GM19468 (cell line): ENCODE data around the gene PSMB8.
"Not testable (repeated sequence)": the region's sequence is repeated elsewhere in the genome, so short reads cannot be mapped to it uniquely, and the experiment has no call there.

Source experiments
- ATAC-seq: cut with Tn5 transposase; IDR thresholded peaks from one replicate; pipeline ENCODE4 v1.9.1; 2021; ENCODE audit warnings: mild to moderate bottlenecking, moderate library complexity, moderate number of reproducible peaks; ENCODE audit not compliant: unreplicated experiment; ENCODE audit errors: extremely low read depth

Gene PSMB8

GRCh38 chr6:32838114-32838958, 5.5 kb downstream of the PSMB8 start, which contains the start of gene TAP2:
TSS of gene TAP2 (minus strand) at chr6:32838739. CDS start at chr6:32838233, 506 bp downstream.
- ATAC-seq: peak; percentile 62

GRCh38 chr6:32837651-32838113, 6.2 kb downstream of the PSMB8 start:
- ATAC-seq: no peak

- ATAC-seq: no peak
Measured at GRCh38 chr6:32836873-32837272, 7.0 kb downstream of the PSMB8 start.

- no peak for ATAC-seq
Measured at GRCh38 chr6:32835167-32835893, 8.5 kb downstream of the PSMB8 start.

DNA sequence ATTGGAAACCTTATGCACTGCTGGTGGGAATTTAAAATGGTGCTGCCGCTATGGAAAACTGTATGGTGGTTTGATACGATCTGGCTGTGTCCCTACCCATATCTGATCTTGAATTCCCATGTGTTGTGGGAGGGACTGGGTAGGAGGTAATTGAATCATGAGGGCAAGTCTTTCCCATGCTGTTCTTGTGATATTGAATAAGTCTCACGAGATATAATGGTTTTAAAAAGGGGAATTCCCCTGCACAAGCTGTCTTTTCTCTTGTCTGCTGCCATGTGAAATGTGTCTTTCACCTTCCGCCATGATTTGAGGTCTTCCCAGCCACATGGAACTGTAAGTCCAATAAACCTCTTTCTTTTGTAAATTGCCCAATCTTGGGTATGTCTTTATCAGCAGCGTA, 10.2 kb downstream of the PSMB8 start:
- ATAC-seq: no peak

DNA sequence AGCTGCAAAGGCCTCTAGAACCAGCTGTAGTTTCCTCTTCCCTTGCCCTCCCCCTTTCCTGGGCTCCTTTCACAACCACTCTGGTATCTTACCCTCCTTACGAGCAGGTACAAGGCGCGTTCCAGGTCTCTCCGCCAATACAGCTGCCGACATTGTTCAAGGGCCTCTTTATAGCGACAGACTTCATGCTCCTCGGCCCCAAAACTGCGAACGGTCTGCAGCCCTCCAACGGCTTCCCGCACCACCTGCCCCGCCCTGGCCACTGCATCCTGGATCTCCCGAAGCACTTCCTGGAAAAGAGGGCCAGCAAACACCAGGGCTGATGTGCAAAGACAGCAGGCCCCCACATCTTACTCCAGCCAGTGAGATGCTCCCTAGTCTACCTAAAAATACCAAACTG, 11.3 kb downstream of the PSMB8 start:
- ATAC-seq: no peak

GRCh38 chr6:32830936-32831335, 12.9 kb downstream of the PSMB8 start:
- no peak for ATAC-seq

GRCh38 chr6:32830017-32830416, 13.8 kb downstream of the PSMB8 start:
- ATAC-seq: no peak

DNA sequence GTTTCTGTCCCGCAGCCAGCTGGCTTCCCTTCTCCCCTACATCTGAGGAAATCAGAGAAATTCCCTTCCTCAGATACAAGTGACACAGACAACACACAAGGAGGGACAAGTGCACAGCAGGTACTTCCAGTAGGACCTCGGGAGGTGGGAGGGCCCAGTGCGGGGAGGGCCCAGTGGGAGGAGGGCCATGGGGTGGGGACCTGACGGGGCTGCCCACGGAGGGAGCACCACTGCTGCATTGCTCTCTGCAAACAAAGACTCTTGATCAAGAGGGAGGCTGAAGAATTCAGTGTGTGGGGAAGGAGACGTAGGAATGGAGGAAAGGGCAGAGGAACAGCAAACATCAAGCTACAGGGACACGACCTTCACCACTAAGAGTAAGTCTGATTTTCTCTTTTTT, 14.4 kb downstream of the PSMB8 start:
- no peak for ATAC-seq

GRCh38 chr6:32827025-32827424, 16.8 kb downstream of the PSMB8 start:
- ATAC-seq: no peak

DNA sequence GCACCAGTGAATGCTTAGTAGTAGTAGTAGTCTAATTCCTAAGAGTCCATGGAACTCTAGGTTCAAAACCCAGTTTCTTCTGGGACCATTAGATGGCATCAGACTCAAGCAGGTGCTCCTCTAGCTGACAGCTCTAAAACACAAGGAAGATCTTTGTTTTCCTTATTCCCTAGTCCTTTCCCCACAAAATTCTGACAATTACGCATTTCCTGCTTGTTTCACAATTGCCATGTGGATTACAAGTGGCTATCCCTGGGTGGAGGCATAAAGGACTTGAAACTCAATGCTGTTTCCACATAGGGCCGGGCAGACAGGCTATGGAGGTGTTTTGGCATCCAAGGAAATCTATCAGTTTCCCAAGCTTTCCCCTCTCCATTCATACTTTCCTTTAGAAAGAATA, 17.9 kb downstream of the PSMB8 start:
- ATAC-seq: no peak

DNA sequence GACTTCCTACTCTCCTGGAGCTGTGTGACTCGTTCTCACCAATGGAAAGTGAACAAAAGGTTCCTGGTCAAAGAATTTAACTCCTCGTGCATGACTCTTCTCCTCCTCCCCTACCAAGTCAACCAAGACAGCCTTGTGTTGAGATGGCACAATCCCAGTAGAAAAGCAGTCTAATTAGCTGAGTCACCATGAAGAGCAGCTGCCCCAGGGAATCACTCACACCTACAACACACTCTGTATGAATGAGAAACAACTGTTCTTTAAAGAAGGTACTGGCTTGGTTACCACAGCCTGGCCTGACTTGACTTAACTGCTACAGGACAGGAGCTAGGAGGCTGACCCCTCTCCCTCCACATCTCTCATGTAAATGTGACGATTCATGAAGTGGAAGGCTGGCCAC, 24.1 kb downstream of the PSMB8 start:
- no peak for ATAC-seq

GRCh38 chr6:32818867-32819266, 25.0 kb downstream of the PSMB8 start:
- no peak for ATAC-seq

- no peak for ATAC-seq
Measured at GRCh38 chr6:32816746-32817204, 27.1 kb downstream of the PSMB8 start, which contains the start of gene HLA-DOB. TSS of gene HLA-DOB (minus strand) at chr6:32817002. CDS start at chr6:32816951, 51 bp downstream.

DNA sequence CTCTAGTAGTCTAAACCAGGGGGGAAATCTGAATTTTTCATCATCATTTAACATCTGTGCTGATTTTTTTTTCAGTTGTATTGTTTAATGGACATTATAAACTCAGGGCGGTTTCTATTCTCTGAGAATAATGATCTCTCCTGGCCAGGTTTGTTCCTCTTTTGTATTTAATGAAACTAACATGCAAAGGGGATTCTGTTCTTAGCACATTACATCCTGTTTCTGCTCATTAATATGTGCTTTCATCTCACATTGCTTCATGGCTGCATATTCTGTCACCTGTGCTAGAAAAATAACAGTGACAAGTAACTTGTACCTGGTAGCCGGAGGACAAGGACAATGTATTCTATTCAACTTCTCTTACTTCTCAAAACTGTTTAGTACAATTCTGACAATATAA, 27.9 kb downstream of the PSMB8 start:
- ATAC-seq: no peak

DNA sequence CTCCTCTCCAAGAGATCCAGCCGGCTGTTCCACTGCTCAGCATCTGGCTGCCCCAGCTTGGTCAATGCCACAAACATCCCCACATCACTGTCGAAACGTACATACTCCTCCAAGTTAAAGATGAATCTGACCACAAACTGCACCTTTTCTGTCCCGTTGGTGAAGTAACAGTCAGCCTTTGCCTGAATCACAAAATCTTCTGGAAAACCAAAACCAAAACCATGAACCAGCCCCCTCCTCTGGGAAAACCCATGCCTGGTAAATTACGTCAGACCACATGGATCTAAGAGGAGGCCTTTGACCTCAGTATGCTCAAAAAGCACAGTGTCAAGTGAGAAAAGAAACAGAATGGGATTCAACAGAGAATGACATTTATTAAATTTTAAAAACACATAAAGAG, 28.7 kb downstream of the PSMB8 start:
- no peak for ATAC-seq

GRCh38 chr6:32814145-32814544, 29.7 kb downstream of the PSMB8 start:
- no peak for ATAC-seq

DNA sequence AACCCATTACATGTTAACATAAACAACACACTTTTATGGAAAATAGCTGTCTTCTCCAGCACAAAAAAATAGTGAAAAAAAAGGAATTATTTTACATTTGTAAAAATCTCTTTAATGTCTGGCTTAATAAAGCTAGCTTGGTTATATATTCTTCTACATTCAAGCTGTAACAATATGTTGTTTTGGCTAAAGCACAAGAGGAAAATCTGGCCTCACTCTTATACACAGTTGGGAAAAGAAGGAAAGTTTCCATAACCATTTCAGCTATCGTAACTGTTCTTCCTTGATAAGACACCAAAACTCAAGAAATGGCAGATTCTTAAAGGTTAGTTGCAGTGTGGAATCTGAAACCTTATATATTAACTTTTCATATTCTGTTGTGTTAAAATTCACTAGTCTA, 34.7 kb downstream of the PSMB8 start:
- ATAC-seq: no peak

DNA sequence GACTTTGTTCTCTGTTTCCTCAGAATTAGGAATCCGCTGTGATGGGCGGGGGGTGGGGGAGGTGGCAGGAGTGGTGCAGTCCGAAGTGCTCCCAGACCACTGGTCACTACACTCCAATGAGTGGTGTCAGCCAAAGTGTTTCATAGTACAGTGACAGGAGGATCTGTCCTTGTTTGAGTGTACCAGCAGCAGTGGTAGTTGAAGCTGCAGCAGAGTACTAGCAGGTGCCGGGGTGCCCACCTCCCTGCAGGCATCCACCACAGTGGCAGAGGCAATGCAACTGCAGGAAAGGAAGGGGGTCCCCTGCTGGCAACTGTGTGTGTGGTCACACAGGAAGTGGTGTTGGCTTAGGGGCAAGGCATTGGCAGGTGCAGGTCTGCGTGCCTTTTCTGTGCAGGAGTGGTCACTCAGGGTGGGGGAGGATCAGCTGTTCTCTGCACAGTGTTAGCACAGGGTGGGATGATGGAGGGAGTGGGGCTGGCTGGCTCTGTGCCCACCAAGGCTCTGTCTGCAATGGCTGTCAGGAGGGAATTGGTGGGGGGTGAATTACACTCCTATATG, 36.7 kb downstream of the PSMB8 start:
- ATAC-seq: no peak

GRCh38 chr6:32805404-32805803, 38.4 kb downstream of the PSMB8 start:
- not testable (repeated sequence) for ATAC-seq

DNA sequence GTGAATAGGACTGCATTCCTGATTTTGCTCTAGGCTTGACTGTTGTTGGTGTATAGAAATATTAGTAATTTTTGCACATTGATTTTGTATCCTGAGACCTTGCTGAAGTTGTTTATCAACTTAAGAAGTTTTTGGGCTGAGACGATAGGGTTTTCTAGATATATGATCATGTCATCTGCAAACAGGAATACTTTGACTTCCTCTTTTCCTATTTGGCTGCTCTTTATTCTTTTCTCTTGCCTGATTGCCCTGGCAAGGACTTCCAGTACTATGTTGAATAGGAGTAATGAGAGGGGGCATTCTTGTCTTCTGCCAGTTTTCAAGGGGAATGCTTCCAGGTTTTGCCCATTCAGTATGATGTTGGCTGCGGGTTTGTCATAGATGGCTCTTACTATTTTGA, 40.4 kb downstream of the PSMB8 start:
- ATAC-seq: no peak
